Heart right ventricle (tissue), 16 donors: ENCODE data around the gene IFI27. TPM values are rescaled to one million over a fixed set of nuclear protein-coding genes. Genes with fewer than 3 reads are reported as not detected.

Experiments
- ATAC-seq, 8 donors: fragments of 200-7000 bp; cut with Tn5 transposase; one replicate each; pipeline ENCODE4 v1.9.1; 2020; ENCODE audit warnings: mild to moderate bottlenecking in 8 of 8, moderate library complexity in 8 of 8, moderate number of reproducible peaks in 1 of 8
- DNase-seq, 2 donors: peaks; one replicate each; pipeline ENCODE4 v3.0.0-alpha.2; 2020
- H3K27ac ChIP-seq, 10 donors: fragments of 200-600 bp; sonication (generic) in 2 of 10; one replicate each; pipeline versions ENCODE4 v1.5.0 to v1.8.0; 2020 to 2022; ENCODE audit warnings: mild to moderate bottlenecking in 3 of 10
- H3K27me3 ChIP-seq, 7 donors: fragments of 200-600 bp; one replicate each; pipeline ENCODE4 v1.8.0; 2021 to 2022; ENCODE audit warnings: mild to moderate bottlenecking in 2 of 7
- H3K36me3 ChIP-seq, 9 donors: fragments of 200-600 bp; sonication (generic) in 1 of 9; one replicate each; pipeline versions ENCODE4 v1.5.0 to v1.8.0; 2020 to 2022; ENCODE audit warnings: mild to moderate bottlenecking in 2 of 9
- H3K4me1 ChIP-seq, 9 donors: fragments of 200-600 bp; sonication (generic) in 1 of 9; one replicate each; pipeline versions ENCODE4 v1.5.0 to v1.8.0; 2020 to 2022; ENCODE audit warnings: mild to moderate bottlenecking in 4 of 9
- H3K4me3 ChIP-seq, 10 donors: fragments of 200-600 bp; sonication (generic) in 2 of 10; one replicate each; pipeline versions ENCODE4 v1.5.0 to v1.8.0; 2020 to 2022; ENCODE audit warnings: mild to moderate bottlenecking in 7 of 10, moderate library complexity in 2 of 10
- H3K9me3 ChIP-seq, 11 donors: fragments of 200-600 bp in 10 of 11; sonication (generic) in 2 of 11; one replicate each; pipeline versions ENCODE4 v1.5.0 to v1.8.0; 2013 to 2022; ENCODE audit warnings: mild to moderate bottlenecking in 2 of 11, control low read depth in 1 of 11, moderate library complexity in 1 of 11
- CTCF ChIP-seq, 9 donors: fragments of 200-600 bp; sonication (generic) in 2 of 9; IDR thresholded peaks; one replicate each; pipeline versions ENCODE4 v1.5.0 to v1.8.0; 2021 to 2022; ENCODE audit warnings: antibody characterized with exemption in 9 of 9, mild to moderate bottlenecking in 5 of 9, moderate library complexity in 1 of 9
- WGBS, 2 donors: extraction: QIAGEN DNeasy Blood & Tissue Kit; methylation state at CpG; one replicate each; pipeline ENCODE4 v1.1.7; 2013; ENCODE audit warnings: inconsistent platforms in 1 of 2; 5-methylcytosine and 5-hydroxymethylcytosine counted together
- intact Hi-C, 10 donors: fragments of 100-400 bp; cut with DNase I; formaldehyde crosslinking; loops; one replicate each; pipeline versions ENCODE4 v1.11.1 to v1.14.2; 2022
- polyA plus RNA-seq, 2 donors: library from polyadenylated mRNA; stranded (reverse); fragments of 200-250 nt; gene quantifications; one replicate each; pipeline ENCODE4 v1.2.3, GENCODE V29; 2013
- total RNA-seq, 10 donors: library from RNA; stranded (reverse); fragmentation: NEBNext Ultra II Directional in 3 of 10; extraction: Animal tissue kit (Norgen Biotek cat#: 25700) in 3 of 10; gene quantifications; one replicate each; pipeline versions ENCODE4 v1.2.1 to v1.2.4, GENCODE V29; 2021 to 2023
- donor health status: Arrhythmogenic right ventricular cardiomyopathy.
- donor health status: ischemic (EF 13 %, LVEDD 7.1; RV severe dilation, severe dysfunction).
- donor health status: healthy with polysubstance abuse.
- donor health status: DM: no; HTN: yes; CAD: no.
- donor health status: DM: no; HTN: no; CAD: no.
- donor health status: ischemic (EF 25% LVEDD 6.9; RV normal size, moderate dysfunction).
- donor health status: ischemic (EF 25% LVEDD 5.7; RV mildly dilated, moderate dysfunction).
- donor health status: healthy.
- donor health status: DM: yes; HTN: yes; CAD: no.
- donor health status: Ischemic cardiomyopathy.
- donor health status: ischemic (EF 35%, LVEDD 5.7; RV mildly dilated, moderate dysfunction).
- donor health status: nonischemic (EF 11% LVEDD 7.7; RV severe dilation, severe dysfunction).
- donor health status: DM: yes; HTN: yes; CAD: no.
- donor health status: PGD.
- donor health status: ischemic (EF 29% LVEDD 5.4; RV normal size, mild dysfunction).
- donor health status: nonischemic (EF 23%, LVEDD 6.1; RV moderate dilation, normal function).

IFI27 gene
- total and polyA plus RNA-seq, 12 donors = 76.5 to 721 (median 174) TPM

- Histone ChIP-seq H3K27ac (no peak overlapping the region), H3K4me1 (peaks cover 0 to 7% (median 0%) of the 10 kb centered on the region in 9 donors), H3K27me3 (no peaks in the 10 kb centered on the region), H3K36me3 (peaks cover 0 to 18% (median 0%) of the 10 kb centered on the region in 9 donors), H3K4me3 (no peak overlapping the region), H3K9me3 (no peaks in the 10 kb centered on the region)
- no peak for TF ChIP-seq CTCF (IDR thresholded peaks at IDR 0.05)
- intact Hi-C loops = loop anchor here in 1 of 10 donors (10.0 kb wide), 1 partner anchor 1876 kb away; no protein-coding TSS in a partner anchor
- WGBS, 2 donors = 66 to 67% methylated on average over 10 of the region's 10 CpGs
- ATAC-seq (no peak), DNase-seq (no peak)
These were observed 12.1 kb upstream of the IFI27 start for GRCh38 chr14:94098326-94098992.

GRCh38 chr14:94099006-94099405 is 11.5 kb upstream of the IFI27 start:
- ATAC-seq (no peak), DNase-seq (no peak)
- Histone ChIP-seq H3K9me3 (no peaks in the 10 kb centered on the region), H3K4me1 (peaks cover 0 to 7% (median 0%) of the 10 kb centered on the region in 9 donors), H3K4me3 (no peak overlapping the region), H3K27ac (no peak overlapping the region), H3K27me3 (no peaks in the 10 kb centered on the region), H3K36me3 (peaks cover 0 to 18% (median 0%) of the 10 kb centered on the region in 9 donors)
- TF ChIP-seq CTCF (IDR thresholded peaks at IDR 0.05) = no peak
- 67 to 83% methylated on average over 6 of the region's 6 CpGs for WGBS, 2 donors
- intact Hi-C loops = loop anchor here in 1 of 10 donors (10.0 kb wide), 1 partner anchor 1876 kb away; no protein-coding TSS in a partner anchor

- DNase-seq (no peak), ATAC-seq (peak in 2 of 8 donors; percentile 33 to 77)
These were observed 9.7 kb upstream of the IFI27 start for GRCh38 chr14:94100847-94101246.

GRCh38 chr14:94101748-94102147 is 8.8 kb upstream of the IFI27 start:
- DNase-seq = no peak
- Histone ChIP-seq H3K4me3 (no peak overlapping the region), H3K36me3 (peaks cover 0 to 17% (median 0%) of the 10 kb centered on the region in 9 donors), H3K27ac (no peak overlapping the region), H3K9me3 (no peaks in the 10 kb centered on the region), H3K27me3 (no peaks in the 10 kb centered on the region), H3K4me1 (peaks cover 0 to 7% (median 0%) of the 10 kb centered on the region in 9 donors)
- intact Hi-C loops = no loop called here
- WGBS, 2 donors = 86 to 92% methylated on average over 10 of the region's 10 CpGs
- no peak for TF ChIP-seq CTCF (IDR thresholded peaks at IDR 0.05)
- peak in 2 of 8 donors; percentile 5 to 24 for ATAC-seq

More at GRCh38 chr14:94100847-94101246, 9.7 kb upstream of the IFI27 start:
- 81 to 82% methylated on average over 4 of the region's 4 CpGs for WGBS, 2 donors
- intact Hi-C loops = no loop called here
- Histone ChIP-seq H3K36me3 (peaks cover 0 to 18% (median 0%) of the 10 kb centered on the region in 9 donors), H3K27me3 (no peaks in the 10 kb centered on the region), H3K9me3 (no peaks in the 10 kb centered on the region), H3K27ac (no peak overlapping the region), H3K4me1 (peaks cover 0 to 7% (median 0%) of the 10 kb centered on the region in 9 donors), H3K4me3 (no peak overlapping the region)
- TF ChIP-seq CTCF (IDR thresholded peaks at IDR 0.05) = no peak
